OCI-LY7 (cell line): ENCODE data around the gene FRRS1.

ENCODE experiments used
- CTCF ChIP-seq: fragments of 200-600 bp; sonication (generic); conservative IDR thresholded peaks from 2 replicates; pipeline ENCODE4 v1.5.1; 2014; ENCODE audit warnings: mild to moderate bottlenecking, antibody characterized with exemption, low read length, moderate library complexity, mixed read lengths
- EZH2phosphoT487 ChIP-seq: fragments of 200-600 bp; sonication (generic); IDR thresholded peaks from 2 replicates; pipeline ENCODE4 v1.6.1; 2018; ENCODE audit warnings: low read depth, borderline replicate concordance, mild to moderate bottlenecking, mixed run types, antibody characterized with exemption, low read length, moderate library complexity, mixed read lengths

GRCh38 chr1:99784809-99785255 lies 18.4 kb upstream of the FRRS1 start:
- TF ChIP-seq CTCF: no peak
- no peak for TF ChIP-seq EZH2phosphoT487
